GM18508 (cell line): ENCODE results near the gene KCNH2.

Experiments
- ATAC-seq: cut with Tn5 transposase; IDR thresholded peaks from one replicate; pipeline ENCODE4 v1.9.1; 2021; ENCODE audit warnings: moderate number of reproducible peaks; ENCODE audit not compliant: insufficient read depth, unreplicated experiment

Gene KCNH2

DNA sequence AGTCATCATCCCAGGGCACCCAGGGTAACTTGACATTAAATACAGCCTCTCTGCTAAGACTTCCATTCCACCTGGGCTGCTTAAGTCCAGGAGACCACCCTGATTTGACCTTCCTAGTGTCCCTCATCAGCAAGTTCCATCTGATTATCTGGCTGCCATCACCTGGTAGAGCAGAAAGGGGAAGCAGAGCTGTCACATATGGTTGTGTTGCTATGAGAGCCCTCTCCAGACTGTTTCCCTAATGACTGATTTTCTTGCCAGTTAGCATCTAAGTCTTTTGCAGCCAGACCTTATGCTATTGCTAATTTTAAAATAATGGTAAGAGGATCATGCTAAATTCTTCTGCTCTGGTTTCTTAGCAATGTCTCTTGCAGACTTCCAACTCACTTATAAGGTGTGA is 38.7 kb downstream of the KCNH2 start:
- ATAC-seq: no peak

DNA sequence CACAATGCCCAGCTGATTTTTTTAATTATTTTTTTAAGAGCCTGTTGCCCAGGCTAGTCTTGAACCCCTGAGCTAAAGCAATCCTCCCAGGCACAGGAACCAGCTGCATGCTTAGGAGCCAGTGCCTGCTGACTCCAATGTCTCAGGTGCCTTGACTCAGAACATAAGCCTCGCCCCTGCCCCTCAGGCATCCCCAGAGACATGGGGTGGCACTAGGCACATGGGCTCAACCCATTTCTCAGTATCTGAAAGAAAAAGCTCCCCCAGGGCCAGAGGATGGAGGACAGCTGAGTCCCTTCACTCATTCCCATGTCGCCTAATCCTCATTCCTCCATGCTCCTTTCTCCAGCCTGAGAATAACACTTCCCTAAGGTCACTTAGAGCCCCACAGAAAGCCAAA is 39.1 kb downstream of the KCNH2 start:
- ATAC-seq: no peak

DNA sequence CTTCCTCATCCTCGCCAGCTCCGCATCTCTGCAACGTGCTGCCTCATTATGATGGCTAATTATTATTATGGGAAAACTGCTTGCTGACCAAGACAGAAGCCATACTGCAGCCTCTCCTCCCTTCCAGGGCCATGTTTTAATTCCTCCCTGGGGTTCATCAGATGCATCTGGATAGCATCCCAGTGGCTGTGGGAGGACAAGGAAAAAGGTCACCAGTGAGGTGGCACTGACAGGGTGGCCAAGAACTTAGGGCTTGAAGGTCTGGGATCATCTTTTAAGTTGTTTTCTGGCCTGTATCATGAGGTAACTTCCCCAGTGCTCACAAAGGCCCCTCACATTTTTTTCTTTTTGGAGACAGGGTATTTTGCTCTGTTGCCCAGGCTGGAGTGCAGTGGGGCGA is 39.6 kb downstream of the KCNH2 start:
- ATAC-seq: no peak

DNA sequence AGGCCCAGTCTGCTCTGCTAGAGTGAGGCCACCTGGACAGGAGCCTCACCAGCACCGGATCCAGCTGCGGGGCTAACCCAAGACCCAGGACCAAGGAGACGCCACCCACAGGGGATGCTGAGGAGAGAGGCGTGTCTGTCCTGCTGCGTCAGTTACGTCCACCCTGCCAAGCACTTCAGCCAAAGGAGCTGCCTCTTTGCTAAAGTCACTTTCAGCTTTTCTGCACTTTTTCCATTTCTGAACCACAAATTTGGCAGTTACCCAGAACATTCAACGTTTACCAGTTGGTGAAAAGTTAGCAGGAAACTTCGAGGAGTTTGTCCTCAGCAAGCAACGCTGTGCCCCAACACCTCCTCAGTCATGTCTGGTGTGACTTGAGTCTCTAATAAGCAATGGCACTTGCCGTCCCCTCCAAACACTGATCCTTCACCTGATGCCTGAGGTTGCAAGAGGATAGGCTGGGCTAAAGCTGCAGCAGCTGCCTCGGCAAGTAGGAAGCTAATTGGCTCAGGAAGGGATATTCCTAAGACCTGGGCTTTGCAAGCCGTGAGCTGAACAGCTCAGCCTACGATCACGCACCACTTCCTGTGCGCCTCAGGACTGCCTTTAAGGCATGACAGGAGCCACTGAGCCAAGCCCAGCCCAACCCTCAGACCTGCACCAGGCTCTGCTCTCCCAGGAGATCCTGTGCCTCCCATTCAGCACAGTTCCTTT is 40.1 kb downstream of the KCNH2 start:
- no peak for ATAC-seq

DNA sequence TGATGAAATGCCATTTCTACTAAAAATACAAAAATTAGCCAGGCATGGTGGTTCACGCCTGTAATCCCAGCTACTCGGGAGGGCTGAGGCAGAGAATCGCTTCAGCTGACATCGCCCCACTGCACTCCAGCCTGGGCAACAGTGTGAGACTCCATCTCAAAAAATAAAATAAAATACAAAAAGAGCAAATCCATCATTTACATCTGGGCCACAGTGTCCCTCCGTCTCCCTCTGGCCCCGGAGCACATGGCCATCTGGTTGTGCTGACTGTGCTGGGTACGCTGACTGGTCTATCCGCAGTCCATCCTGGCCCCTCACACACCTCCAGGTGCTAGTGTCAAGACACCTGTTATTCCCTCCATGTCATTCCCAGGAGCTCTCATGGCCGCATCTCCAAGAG is 42.1 kb downstream of the KCNH2 start:
- ATAC-seq: no peak

DNA sequence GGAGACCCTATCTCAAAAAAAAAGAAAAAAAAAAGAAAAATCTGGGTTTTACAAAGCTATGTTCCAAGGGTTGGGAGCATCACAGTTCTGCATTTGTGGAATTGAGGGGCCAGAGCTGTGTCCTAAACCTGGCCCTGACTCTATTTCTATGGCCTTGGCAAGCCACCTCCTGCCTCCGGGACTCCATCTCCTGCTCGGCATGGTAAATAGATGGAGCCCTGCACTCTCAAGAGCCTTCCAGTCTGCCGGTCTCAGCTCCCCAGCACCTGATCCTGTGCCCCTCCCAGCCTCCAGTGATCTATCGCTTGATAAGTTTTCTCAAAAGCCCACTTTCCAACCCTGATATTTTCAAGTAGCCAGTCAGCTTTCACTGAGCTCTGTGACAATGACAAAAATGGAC is 43.0 kb downstream of the KCNH2 start:
- ATAC-seq: no peak

DNA sequence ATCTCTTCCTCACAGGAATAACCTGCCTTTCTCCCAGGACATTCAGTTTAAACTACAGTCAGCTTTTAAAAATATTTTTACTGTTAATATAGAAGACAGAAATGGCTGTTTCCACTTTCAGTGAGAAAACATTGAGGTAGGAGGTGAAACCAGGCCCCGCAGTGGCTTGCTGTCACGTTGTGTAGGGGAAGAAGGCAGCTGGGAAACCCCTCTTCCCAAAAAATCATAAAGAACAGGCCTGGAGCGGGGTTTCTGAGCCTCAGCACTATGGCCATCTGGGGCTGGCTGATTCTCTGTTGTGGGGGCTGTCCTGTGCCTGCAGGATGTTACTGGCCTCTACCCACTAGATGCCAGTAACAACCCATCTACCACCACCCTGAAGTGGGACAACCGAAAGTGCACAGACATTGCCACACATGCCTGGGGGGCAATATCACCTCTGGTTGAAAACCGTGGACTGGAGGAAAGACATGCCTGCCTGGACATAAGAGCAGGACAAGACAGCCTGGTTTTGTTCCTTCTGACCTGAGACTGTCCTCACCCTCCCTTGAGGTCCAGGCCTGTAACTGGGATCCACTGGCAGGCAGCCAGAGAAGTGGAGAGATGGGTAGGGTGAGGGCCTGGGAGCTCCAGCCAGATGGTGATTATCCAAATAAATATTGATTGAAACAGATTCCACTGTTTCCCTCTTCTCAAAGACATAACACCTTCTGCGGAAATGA is 43.9 kb downstream of the KCNH2 start:
- no peak for ATAC-seq

DNA sequence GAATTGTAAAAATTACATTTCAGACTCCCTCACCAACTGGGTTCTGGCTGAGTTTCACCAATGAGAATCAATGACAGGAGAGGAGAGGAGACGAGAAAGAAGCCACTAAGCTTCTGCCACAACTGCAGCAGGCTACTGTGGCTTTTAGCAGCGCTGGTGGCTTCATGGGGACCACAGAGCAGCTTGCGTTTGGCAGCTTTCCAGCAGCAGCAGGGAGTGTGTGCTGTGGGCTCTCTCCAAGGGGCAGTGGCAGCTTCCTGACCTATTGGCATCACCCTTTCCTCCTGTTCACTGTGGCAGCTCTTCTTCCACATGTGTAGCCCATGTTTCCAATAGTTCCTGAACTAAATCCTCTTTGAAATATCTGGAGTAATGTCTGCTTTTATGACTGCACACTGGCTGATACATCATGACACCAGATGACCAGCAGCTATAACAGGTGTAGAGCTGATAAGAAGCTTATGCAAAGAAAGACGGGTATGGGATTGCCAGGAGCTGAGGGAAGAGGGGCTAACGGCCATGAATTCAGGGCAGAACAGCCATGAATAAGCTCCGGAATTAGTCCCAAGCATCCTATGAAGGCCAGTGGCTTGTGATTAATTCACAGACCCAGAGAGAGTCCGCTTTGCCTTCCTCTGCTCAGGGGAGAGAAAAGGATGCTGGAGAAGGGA is 46.8 kb downstream of the KCNH2 start:
- ATAC-seq: no peak

DNA sequence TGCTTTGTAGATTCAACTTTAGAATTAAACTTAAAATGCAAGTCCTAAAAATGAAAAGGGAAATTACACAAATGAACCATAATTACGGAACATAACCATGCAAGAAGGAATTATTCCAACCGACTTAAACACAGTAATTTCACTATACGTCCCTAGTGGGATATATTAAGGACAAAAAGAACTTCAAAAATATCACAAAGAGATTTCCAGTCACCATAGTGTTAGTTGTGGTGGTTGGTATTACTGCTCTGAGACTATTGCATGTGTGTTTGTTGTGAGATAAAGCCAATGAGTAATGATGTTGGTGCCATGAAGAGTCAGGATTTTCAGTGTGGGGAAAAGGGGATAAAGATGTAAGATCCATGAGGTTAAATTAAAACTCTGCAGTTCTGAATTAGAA is 49.6 kb downstream of the KCNH2 start:
- ATAC-seq: no peak

DNA sequence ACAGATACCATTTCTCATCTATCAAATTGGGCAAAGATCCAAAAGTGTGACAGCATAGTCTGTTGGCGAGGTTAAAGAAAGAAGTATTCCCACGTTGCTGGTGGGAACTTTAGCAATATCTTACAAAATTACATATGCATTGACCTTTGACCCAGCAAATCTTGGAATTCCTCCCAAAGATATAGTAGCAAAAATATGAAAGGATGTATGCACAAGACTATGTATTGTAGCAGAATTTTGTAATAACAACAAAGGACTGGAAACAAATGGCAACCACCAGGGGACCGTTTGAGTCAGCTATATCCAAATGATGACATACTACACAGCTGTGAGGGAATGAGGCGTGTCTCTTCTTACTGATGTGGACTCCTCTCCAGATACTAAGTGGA is 50.2 kb downstream of the KCNH2 start:
- no peak for ATAC-seq

DNA sequence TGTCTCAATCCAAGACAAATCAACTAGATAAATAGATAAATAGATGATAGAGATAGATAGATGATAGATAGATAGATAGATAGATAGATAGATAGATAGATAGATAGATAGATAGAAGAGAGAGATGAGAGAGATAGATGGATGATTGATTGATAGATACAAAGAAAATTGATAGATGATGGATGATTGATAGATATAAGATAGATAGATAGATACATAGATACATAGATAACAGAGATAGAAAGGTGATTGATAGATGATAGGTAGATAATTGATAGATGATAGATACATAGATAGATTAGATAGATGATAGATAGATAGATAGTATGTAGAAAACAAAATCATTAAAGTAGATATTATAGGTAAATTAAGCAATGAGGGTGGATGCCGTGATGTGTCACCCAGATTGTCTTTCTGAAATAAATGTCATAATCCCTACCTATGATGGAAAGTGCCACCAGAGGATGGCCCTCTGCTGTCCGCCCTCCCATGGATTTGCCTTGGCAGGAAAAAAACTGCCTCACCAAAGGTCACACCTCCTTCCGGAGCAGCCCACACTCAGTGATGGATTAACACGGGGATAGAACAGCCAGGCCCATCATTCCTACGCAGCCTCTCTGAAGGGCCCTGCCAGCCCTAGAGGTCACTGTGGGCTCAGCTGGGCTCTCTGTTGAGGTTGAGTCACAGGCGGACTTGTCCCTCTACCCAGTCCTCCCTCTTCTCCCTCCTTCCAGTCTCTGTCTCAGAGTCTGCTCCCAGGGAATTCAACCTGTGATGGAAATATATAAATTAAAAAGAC is 50.8 kb downstream of the KCNH2 start:
- no peak for ATAC-seq

DNA sequence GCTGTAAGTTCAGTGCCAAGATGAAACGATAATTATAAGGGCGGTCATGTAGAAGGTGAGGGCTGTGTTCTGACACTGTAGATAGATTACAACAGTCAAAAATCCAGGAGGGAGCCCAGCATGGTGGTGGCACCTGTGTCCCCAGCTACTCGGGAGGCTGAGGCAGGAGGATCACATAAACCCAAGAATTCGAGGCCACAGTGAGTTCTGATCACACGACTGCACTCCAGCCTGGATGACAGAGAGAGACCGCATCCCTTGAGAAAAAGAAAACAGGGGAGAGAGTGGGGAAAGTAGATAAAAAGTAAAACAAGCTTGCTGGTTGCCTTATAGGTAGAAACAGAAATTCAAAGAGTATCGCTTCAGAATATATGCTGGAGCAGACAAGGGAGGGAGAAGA is 52.1 kb downstream of the KCNH2 start:
- no peak for ATAC-seq

DNA sequence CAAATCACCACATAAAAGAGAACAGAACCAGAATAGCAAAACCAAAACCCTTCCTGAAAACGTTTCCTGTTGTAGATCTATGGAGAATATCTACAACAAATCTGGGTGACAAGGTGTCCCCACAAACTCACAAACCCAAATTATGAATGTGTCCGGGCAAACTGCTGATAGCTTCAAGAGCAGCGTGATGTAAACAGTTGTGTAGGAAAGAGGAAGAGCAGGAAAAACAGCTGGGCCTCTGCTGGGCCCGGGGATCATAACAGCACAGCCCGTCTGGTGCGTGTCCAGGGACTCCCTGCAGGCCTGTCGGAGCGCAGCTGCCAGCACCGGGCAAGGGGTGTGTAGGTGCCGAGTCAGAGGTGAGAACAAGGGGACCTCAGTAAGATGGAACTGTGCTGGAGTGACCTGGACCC is 53.7 kb downstream of the KCNH2 start:
- ATAC-seq: no peak

DNA sequence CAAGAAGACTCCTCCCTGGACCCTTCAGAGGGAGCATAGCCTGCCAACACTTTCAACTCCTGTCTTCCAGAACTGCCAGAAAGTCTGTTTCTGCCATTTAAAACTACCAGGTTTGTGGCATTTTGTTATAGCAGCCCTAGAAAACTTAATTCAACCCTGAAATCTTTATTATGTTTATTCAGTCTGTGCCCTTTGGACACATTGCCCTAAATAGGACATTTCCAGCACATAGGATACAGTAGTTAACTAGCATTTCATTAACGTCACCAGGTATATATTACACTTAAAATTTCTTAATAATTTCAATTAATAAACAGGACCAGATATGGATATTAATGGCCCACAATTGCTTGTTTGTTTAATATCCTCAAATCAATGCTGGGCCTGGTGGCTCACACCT is 54.3 kb downstream of the KCNH2 start:
- no peak for ATAC-seq

DNA sequence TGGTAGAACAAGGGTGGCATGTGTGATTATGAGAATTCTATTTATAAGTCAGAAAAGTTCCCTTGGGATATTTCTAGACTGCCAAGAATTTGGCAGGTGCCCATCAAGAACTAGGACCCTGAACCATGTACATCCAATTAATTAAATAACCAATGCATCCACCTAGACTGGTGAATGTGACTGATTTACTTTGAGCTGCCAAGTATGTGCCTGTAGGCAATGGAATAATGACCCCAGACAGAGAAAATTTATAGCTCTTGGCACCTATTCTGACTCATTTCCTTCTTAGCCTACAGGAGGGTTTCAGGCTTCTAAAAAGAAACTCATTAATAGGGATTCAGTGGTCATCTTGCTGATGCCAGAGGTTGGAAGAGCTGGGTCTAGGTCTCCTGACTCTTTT is 54.9 kb downstream of the KCNH2 start:
- no peak for ATAC-seq

DNA sequence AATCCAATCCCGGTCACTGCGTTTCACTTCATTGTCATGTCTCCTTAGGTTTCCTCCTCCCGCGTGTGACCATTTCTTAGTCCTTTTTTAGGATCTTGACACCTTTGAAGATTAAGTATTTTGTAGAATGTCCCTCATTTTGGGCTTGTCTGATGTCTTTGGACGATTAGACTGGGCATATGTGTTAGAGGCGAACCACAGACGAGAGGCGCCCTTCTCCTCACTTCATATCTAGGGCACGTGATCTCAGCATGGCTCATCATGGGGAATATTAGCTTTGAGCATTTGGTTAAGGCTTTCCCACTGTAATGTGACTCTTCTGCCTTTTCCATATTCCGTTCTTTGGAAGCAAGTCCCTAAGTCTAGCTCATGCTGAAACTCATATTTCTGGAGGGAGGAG is 59.0 kb downstream of the KCNH2 start:
- ATAC-seq: no peak

DNA sequence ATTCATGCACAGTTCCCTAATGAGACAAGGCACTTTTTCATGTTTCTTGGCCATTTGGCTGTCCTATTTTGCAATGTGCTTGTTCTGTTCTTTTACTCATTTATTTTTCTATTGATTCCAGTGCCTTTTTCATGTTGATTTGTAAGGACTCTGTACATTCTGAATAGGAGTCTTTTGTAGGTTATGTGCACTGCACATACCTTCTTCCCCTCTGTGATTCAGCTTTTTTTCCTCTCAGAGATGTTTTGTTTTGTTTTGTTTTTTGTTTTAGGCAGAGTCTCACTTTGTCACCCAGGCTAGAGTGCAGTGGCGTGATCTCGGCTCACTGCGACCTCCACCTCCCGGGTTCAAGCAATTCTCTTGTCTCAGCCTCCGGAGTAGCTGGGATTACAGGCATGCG is 59.7 kb downstream of the KCNH2 start:
- no peak for ATAC-seq

DNA sequence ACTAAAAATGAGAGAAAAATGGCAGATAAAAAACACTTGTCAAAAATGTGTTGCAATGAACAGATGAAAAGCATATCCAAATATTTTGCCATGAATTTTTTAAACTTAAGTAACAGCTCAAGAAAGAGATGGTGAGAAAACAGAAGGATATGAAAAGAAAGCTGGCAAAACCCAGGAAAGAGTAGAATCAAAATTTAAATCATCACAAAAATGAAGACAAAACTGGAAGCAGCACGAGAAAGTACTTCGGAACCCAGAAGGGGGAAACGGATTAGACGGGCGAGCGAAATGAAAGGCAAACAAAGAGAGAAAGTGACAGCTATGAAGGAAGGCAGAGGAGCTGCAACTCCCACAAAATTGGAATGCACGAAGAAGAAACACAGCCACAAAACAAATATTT is 60.2 kb downstream of the KCNH2 start:
- ATAC-seq: no peak

DNA sequence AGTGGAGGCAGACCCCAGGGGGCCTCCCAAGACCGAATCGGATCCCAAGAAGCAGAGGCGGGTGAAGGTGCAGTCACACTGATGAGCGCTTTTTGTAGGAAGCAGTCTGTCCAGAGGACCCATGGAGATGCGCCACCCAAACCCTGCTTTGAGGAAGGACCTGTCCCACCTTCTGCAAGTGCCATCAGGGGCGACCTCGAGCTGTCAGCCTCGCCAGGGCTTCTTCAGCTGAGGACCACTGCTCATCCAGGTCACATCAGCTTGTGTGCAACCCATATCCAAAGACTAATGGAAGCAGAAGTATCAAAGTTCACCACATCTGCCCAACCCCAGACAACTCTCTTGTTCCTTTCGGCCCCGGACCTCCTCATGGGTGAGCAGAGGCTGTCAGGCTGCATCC is 61.5 kb downstream of the KCNH2 start:
- ATAC-seq: no peak

DNA sequence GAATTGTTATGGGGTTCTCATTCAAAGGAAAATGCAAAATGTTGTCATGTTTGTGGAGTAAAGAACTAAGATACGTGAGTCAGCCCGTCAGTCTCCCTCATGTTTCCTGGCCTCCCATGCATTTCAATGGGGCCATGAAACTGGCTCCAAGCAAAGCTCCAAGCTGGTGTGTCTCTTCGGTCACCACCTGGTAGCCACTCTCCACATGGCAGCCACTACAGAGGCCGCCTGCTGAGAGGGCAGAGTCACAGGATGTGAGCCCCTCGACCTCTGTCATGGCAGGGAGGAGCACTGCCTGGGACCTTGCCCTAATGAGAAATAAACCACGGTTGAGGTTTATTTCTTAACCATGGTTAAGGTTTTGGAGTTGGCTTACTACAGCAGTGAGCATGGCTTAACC is 63.2 kb downstream of the KCNH2 start:
- ATAC-seq: no peak

DNA sequence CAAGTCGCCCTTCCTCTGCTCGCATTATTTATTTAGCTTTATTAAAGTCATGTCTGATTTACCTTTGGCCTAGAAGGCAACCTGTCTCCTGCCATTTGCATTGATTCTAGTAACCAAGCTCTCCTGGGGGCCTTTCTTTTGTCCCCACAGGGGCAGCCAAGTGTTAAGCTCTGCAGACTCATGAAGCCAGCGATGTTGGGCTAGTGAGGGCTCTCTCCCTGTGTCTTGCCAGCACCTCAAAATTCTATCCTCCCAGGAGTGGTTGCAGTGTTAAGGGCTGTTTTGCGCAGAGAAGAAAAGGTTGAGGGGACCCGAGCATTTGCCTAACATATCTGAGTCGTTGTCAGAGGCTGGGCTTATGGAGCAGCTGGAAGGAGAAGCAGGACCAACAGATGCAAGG is 63.9 kb downstream of the KCNH2 start:
- ATAC-seq: no peak
